Activated T-cell treated with anti-CD3 and anti-CD28 coated beads for 4 hours (primary cell): ENCODE data around the gene SP7.
"Not testable (repeated sequence)": the region's sequence is repeated elsewhere in the genome, so short reads cannot be mapped to it uniquely, and the experiment has no call there.

ENCODE experiments used
- DNase-seq: peaks from one replicate; pipeline ENCODE4 v3.0.0-alpha.2; 2020

The SP7 gene

DNA sequence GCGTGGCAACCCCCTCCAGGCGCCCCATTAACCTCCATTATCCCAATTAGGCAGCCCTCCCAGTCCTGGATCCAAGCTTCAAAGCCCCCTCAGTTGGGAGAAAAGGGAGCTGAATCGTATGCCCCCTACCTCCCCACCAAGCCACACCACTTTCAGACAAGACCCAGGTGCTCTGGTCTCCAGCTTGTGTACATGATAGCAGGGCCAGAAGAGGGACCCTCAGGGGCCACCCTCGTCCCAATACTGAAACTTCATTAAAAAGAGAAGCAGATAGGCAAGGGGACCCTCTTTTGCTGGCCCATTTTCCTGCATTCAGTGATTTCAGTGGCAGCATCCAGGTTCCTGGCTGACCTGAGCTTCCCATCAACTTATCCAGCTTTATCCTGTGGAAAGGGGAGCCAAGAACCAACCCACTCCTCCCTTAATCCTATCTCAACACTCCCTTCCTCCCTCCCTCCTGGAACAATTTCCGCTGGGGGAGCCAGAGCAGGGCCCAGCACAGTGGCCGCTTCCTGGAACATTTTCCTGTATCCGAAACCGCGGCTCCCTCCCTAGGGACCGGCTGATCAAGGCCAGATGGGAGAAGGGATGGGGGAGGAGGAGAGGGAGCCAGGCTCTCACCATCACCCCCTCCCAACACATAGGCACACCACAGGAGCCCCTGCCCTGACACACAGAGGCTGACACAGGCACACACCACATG, 9.5 kb upstream of the SP7 start:
- no peak for DNase-seq

GRCh38 chr12:53344824-53345485, 8.8 kb upstream of the SP7 start:
- DNase-seq, result peak; percentile 58

DNA sequence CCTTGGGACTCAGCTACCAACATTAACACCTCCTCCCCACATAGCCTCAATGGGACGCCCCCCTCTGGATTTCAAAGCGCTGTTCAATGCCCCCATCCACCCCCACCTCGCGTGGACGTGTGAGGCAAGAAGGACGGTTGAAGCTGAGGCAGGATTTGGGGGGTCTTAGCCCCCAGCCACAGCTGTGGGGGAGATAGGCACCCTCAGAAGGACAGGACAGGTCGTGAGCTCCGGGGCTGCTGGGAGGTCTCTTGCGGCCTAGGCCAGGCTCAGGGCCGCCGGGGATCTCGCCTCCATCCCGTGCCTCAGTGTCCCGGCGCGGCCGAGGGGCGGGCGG, 8.3 kb upstream of the SP7 start:
- DNase-seq, result no peak

DNA sequence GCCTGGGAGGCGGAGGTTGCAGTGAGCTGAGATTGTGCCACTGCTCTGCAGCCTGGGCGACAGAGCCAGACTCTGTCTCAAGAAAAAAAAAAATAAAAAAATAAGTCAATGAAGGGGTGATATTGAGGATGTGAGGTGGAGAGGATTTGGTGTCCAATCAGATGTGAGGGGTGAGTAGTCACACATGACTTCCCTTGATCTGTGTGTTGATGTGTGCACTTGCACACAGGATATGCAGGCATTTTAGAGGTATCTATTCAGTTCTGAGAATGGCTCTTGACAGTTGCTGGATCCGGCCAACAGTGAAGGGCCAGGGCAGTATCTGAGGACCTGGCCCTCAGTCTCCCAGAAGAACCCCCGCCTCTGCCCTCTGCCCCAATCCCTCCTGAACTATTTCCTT, 7.8 kb upstream of the SP7 start:
- no peak for DNase-seq

- DNase-seq, result no peak
Measured at GRCh38 chr12:53343449-53343848, 7.3 kb upstream of the SP7 start.

DNA sequence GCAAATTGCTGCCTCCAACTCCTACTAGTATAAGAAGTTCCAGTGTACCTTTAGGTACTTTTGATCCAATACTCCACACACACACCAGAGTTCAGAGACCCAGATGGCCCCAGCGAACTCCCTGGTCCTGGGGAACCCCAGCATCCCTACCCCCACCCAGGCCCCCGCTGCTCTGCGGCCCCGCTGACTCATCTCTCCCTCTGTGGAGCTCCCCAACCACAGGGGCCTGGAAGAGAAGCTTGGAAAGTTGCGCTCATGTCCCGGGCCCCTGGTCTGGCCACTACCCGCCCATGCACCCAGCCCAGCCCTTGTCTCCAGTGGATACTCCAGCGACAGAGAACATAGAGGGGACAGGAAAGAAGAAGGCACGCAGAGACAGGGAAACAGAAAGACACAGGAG, 4.2 kb upstream of the SP7 start:
- DNase-seq, result no peak

- no peak for DNase-seq
Measured at GRCh38 chr12:53338916-53339315, 2.8 kb upstream of the SP7 start.

DNA sequence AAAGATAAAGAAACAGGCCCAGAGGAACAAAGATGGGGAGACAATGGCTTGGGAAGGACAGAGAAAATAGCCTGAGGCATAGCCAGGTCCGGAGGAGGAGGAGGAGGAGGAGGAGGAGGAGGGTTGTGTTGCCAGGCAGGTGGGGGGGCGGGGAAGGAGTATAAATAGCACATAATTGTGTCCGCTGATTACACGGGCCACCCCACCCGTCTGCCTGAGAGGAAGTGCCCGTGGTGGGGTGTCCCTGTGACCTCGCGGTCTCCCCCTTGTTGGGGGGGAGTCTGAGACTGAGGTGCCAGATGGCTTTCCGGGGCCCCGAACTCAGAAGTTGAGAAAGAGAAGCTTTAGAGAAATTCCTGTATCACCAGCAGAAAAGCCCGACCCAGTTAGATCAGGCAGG, 1.9 kb upstream of the SP7 start:
- DNase-seq, result no peak

- DNase-seq, result no peak
Measured at GRCh38 chr12:53334822-53335221, 1.3 kb downstream of the SP7 start.

DNA sequence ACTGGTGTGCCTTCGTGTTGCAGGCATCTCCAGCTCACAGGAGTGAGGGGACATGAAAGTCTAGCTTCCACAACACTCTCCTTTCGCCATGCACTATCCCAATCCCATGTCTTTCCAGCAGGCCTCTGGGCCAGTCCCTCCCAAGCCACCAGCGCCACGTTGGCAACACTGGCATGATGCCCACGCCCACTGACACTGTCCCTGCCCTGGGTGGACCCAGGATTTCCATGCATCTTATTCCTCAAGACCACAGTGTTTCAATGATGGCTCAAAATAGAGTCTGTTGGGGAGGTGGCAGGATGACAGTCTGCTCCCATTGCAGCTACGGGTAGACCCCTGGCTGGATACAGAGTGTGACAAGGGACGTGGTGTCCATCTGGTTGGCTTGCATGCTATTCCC, 2.3 kb downstream of the SP7 start:
- DNase-seq, result no peak

GRCh38 chr12:53333289-53333688, 2.9 kb downstream of the SP7 start:
- no peak for DNase-seq

- DNase-seq, result no peak
Measured at GRCh38 chr12:53332744-53333143, 3.4 kb downstream of the SP7 start.

GRCh38 chr12:53332339-53332738, 3.8 kb downstream of the SP7 start:
- not testable (repeated sequence) for DNase-seq

GRCh38 chr12:53330671-53331070, 5.5 kb downstream of the SP7 start:
- DNase-seq, result no peak

DNA sequence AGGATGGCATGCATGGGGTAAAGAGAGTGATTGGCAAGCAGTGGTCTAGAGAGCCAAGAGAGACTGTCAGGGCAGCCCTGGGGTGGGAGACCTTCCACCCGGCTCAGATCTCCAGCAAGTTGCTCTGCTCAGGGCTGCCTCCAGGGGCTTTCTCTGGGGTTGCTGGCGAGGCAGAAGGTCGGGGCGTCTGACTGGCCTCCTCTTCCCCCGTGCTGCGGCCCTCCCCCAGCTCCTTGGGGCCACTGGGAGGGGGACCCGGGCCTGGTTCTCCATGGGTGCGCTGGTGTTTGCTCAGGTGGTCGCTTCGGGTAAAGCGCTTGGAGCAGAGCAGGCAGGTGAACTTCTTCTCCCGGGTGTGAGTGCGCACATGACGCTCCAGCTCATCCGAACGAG, 8.1 kb downstream of the SP7 start:
- no peak for DNase-seq

DNA sequence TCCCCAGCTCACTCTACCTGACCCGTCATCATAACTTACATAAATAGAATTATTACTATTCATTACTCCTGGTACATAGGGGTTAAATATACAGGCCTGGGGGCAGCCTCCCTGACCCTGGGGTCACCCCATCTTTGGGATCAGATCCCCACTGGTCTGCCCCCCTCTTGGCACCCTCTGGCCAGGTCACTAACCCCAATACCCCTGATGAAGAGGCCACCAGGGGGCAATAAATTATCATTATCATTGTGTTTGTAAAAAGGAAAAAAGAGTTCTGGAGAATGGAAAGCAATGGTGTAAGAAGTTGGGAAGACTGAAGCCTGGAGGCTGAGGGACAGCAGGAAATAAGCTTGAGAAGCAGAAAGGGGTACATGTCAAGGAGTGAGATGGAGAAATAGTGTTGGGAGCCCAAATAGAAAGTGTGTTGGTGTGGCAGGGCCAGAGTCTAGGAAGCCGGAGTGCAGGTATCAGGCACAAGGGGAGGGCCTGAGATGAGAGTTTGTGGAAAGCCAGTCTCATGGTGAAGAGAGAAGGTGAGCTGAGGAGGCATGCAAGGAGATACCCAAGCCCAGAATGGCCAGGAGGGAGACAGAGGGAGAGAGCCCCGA, 8.6 kb downstream of the SP7 start:
- DNase-seq, result no peak

DNA sequence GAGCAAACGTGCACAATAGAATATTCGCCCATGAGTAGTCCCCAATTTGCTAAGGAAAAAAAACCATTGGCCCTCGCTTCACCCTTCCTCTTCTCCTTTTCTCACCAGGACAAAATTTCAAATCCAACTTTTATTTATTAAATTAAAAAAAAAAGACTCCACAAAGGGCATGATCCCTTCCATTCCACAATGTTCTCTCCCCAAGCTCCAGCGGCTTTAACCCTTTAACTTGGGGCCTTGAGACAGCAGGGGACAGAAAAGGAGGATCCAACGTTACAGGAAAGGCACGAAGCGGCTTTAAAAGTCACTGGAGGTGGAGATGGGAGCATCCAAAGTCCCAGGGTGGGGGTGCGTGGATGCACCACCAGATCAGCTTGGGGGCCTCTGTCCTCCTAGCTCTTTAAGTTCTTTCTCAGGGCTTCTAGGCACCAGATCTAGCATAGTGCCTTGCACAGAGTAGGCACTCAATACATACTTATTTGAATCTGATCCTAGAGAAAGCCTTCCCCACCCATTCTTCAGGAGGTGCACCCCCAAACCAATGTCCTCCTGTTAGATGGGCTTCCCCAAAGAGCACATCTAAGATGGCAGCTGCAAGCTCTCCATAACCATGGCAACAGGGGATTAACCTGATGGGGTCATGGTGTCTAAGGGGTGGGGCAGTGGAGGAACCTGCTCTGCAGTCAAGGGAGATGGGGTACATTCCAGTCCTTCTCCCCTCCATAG, 9.5 kb downstream of the SP7 start:
- DNase-seq, result no peak

DNA sequence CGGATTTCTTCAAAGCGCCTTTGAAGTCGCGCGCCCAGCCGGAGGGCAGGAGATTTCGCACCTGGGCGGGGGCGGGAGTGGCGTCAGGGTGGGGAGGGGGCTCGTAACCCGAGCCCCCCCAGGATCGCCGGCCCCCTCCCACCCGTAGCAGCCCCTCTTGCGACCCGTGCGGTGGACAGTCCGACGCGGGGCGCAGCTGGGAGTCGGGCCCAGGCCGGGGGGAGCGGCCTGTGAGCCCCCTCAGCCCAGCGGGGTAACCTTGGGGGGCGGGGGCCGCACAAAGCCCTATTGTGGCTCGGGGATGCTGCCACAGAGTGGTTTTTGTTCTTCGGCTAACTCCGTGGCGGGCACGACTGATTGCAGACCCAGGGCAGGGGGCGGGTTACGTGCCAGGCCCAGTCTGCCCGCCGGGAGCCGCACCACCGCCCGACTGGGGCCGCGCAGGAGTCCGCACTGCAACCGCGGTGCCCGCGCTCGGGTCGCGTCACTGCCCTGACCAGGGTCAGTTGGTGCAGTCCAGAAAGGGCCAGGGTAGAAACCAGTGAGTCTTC, 10.6 kb downstream of the SP7 start:
- DNase-seq, result no peak

DNA sequence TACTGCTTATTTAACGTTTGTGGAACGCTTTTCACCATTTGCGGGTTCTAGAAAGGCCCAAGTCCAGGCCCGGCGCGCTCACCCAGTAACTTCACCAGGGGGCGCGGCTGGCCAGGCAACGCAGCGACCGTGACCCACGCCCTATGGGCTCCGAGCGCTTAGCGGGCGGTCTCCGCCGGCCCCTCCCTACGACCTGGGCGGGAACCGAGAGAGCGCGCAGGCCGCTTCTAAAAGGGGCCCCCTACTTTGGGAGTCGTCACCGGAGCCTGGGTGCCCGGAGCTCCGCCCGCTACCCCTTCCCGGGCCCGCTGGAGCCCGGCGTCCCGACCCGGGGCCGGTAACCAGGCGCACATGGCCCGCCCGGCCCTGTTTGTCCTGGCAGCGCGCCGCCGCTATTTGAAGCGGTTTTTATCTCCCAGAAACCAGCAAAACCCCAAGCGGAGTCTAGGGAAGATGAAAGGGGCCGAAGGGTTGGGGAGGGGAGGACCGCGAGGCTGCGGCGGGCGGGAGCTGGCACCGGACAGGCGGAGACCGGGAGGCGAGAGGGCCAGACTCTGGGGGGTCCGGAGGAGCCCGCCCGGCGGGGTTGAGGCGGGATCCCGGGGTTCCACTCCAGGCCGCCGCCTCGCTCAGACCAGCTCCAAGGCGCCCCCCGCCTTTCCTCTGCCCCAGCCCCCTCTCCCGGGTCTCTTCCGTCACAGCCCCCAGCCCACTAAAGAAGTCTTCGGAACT, 11.2 kb downstream of the SP7 start:
- DNase-seq, result peak; percentile 64

GRCh38 chr12:53324113-53324778, 11.9 kb downstream of the SP7 start:
- DNase-seq, result peak; percentile 32

- no peak for DNase-seq
Measured at GRCh38 chr12:53320352-53321195, 15.6 kb downstream of the SP7 start.
